Spleen (tissue), 7 donors: ENCODE results near the gene UCK2.

ENCODE experiments used
- CTCF ChIP-seq, 11 experiments: fragments of 200-600 bp in 7 of 11; fragments of 450-650 bp in 4 of 11; sonication (generic) in 4 of 11; IDR thresholded peaks in 8 of 11; conservative IDR thresholded peaks in 3 of 11; 1 replicate in 7 of 11; 2 replicates in 4 of 11; pipeline versions ENCODE4 v1.4.0 to v1.8.0; 2016 to 2021; ENCODE audit warnings: antibody characterized with exemption in 11 of 11, inconsistent platforms in 4 of 11, mild to moderate bottlenecking in 1 of 11
- POLR2A ChIP-seq, 3 donors: fragments of 450-650 bp; IDR thresholded peaks; one replicate each; pipeline ENCODE4 v1.5.1; 2017; ENCODE audit warnings: antibody characterized with exemption in 3 of 3, mild to moderate bottlenecking in 1 of 3
- POLR2AphosphoS5 ChIP-seq, 3 donors: sonication (generic); formaldehyde crosslinking; IDR thresholded peaks; one replicate each; pipeline ENCODE4 v1.5.1; 2017; ENCODE audit warnings: antibody characterized with exemption in 3 of 3
- donor health status: DM: no; HTN: no; CAD: no; lungs with moderate emphysema.
- donor health status: DM: no; HTN: no; CAD: no.
- donor health status: DM: no; HTN: no; CAD: no.

DNA sequence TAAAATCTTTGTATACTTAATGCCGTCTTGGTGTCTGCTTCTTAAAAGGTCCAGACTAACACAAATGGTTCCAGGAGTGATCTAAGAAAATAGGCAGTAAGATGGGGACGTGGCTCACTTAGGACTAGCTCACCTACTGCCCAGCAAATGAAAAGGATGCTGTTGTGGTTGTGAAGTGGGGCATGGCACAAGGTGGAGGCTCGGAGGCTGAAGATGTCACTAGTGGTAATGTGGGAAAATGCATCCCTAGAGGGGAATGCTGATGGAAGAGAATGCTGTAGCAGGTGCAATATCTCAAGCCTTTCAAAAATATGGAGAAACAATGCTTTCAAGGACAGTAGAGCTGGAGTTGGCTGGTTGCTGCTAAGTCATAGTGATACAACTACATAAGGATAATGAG is 11.3 kb upstream of the UCK2 start:
- no peak for TF ChIP-seq CTCF (IDR thresholded peaks at IDR 0.05 in 8 of 11, conservative IDR thresholded peaks at IDR 0.05 in 3 of 11)
- TF ChIP-seq POLR2A (IDR thresholded peaks at IDR 0.05), result no peak
- no peak for TF ChIP-seq POLR2AphosphoS5 (IDR thresholded peaks at IDR 0.05)
